ENCODE results near the gene PTPRE.
A peak's percentile ranks its signal among the peaks of the same experiment; 100 is the strongest.

The PTPRE gene

GRCh38 chr10:128027822-128028507 lies 121.1 kb downstream of the PTPRE start:
- ATAC-seq = no peak

GRCh38 chr10:128028508-128029289 lies 121.8 kb downstream of the PTPRE start:
- no peak for ATAC-seq

- no peak for ATAC-seq
These were observed 122.4 kb downstream of the PTPRE start for GRCh38 chr10:128029290-128029651.

- no peak for ATAC-seq
These were observed 122.9 kb downstream of the PTPRE start for GRCh38 chr10:128029731-128030369.

- ATAC-seq = no peak
These were observed 123.7 kb downstream of the PTPRE start for GRCh38 chr10:128030498-128031072.

- no peak for ATAC-seq
These were observed 124.3 kb downstream of the PTPRE start for GRCh38 chr10:128031216-128031615.

GRCh38 chr10:128032466-128032865 lies 125.6 kb downstream of the PTPRE start:
- no peak for ATAC-seq

GRCh38 chr10:128035557-128035973 lies 128.7 kb downstream of the PTPRE start:
- ATAC-seq = peak; percentile 36 to 44

- no peak for ATAC-seq
These were observed 129.2 kb downstream of the PTPRE start for GRCh38 chr10:128036011-128036615.

GRCh38 chr10:128036746-128037543 lies 130.0 kb downstream of the PTPRE start:
- no peak for ATAC-seq

GRCh38 chr10:128040096-128040495 lies 133.2 kb downstream of the PTPRE start:
- ATAC-seq = no peak

- no peak for ATAC-seq
These were observed 133.8 kb downstream of the PTPRE start for GRCh38 chr10:128040681-128041080.

- ATAC-seq = no peak
These were observed 135.3 kb downstream of the PTPRE start for GRCh38 chr10:128042131-128042610.

- ATAC-seq = no peak
These were observed 136.5 kb downstream of the PTPRE start for GRCh38 chr10:128043259-128044045.

GRCh38 chr10:128044186-128044585 lies 137.3 kb downstream of the PTPRE start:
- ATAC-seq = no peak

GRCh38 chr10:128044961-128045832 lies 138.3 kb downstream of the PTPRE start:
- ATAC-seq = no peak

GRCh38 chr10:128045833-128046120 lies 138.9 kb downstream of the PTPRE start:
- ATAC-seq = no peak

- ATAC-seq = no peak
These were observed 139.5 kb downstream of the PTPRE start for GRCh38 chr10:128046156-128046952.

- peak in 1 of 2 donors; percentile 0 for ATAC-seq
These were observed 140.0 kb downstream of the PTPRE start for GRCh38 chr10:128046953-128047290.

- peak; percentile 98 to 99 for ATAC-seq
These were observed 140.4 kb downstream of the PTPRE start for GRCh38 chr10:128047351-128047750.
